BLaER1 treated with 17β-estradiol and CSF1 and Interleukin-3, amounts not matched to agents 10 nM and 100 nM (cell line): ENCODE data around the gene RASA1.
"Not testable (repeated sequence)": the region's sequence is repeated elsewhere in the genome, so short reads cannot be mapped to it uniquely, and the experiment has no call there.

Experiments
- H3K27ac ChIP-seq, 11 experiments: shearing (Covaris generic); formaldehyde crosslinking; 2 replicates each; pipeline ENCODE4 v1.8.1; 2022
- H3K27me3 ChIP-seq, 11 experiments: shearing (Covaris generic); formaldehyde crosslinking; 2 replicates each; pipeline ENCODE4 v1.8.1; 2022
- H3K36me3 ChIP-seq, 11 experiments: shearing (Covaris generic); formaldehyde crosslinking; 2 replicates each; pipeline ENCODE4 v1.8.1; 2022
- H3K4me1 ChIP-seq, 10 experiments: shearing (Covaris generic); formaldehyde crosslinking; 2 replicates each; pipeline ENCODE4 v1.8.1; 2022
- H3K4me2 ChIP-seq, 11 experiments: shearing (Covaris generic); formaldehyde crosslinking; 2 replicates each; pipeline ENCODE4 v1.8.1; 2022
- H3K4me3 ChIP-seq, 10 experiments: shearing (Covaris generic); formaldehyde crosslinking; 2 replicates each; pipeline ENCODE4 v1.8.1; 2022
- H3K9ac ChIP-seq, 11 experiments: shearing (Covaris generic); formaldehyde crosslinking; 2 replicates each; pipeline ENCODE4 v1.8.1; 2022
- H3K9me3 ChIP-seq, 11 experiments: shearing (Covaris generic); formaldehyde crosslinking; replicated peaks in 1 of 11; 2 replicates each; pipeline ENCODE4 v1.8.1; 2022
- H4K20me1 ChIP-seq, 11 experiments: shearing (Covaris generic); formaldehyde crosslinking; 2 replicates each; pipeline ENCODE4 v1.8.1; 2022
- Cebpa-rat ChIP-seq, 11 experiments: shearing (Covaris generic); IDR thresholded peaks; 2 replicates each; pipeline ENCODE4 v1.8.1; 2022

RASA1 gene

GRCh38 chr5:87302061-87302460 is 34.4 kb downstream of the RASA1 start:
- Histone ChIP-seq H3K9ac (no peak overlapping the region), H3K27ac (no peak overlapping the region), H3K27me3 (no peaks in the 10 kb centered on the region), H3K9me3 (peaks cover 11 to 28% (median 21%) of the 10 kb centered on the region in 11 experiments; a peak in 20 of 22 replicates), H3K4me2 (no peak overlapping the region), H3K4me1 (peaks cover 13 to 59% (median 22%) of the 10 kb centered on the region in 10 experiments), H4K20me1 (peaks cover 5 to 91% (median 38%) of the 10 kb centered on the region in 11 experiments; a peak in 18 of 22 replicates), H3K36me3 (peaks cover 30 to 46% (median 38%) of the 10 kb centered on the region in 11 experiments), H3K4me3 (no peak overlapping the region)
- TF ChIP-seq Cebpa-rat (IDR thresholded peaks at IDR 0.05), result no peak

GRCh38 chr5:87303324-87303723 is 35.6 kb downstream of the RASA1 start:
- H3K36me3 ChIP-seq, result peaks cover 31 to 51% (median 40%) of the 10 kb centered on the region in 11 experiments
- H3K9ac ChIP-seq, result no peak overlapping the region
- TF ChIP-seq Cebpa-rat (IDR thresholded peaks at IDR 0.05), result no peak
- peaks cover 11 to 25% (median 19%) of the 10 kb centered on the region in 11 experiments; a peak in 20 of 22 replicates for H3K9me3 ChIP-seq
- no peaks in the 10 kb centered on the region for H3K27me3 ChIP-seq
- H3K27ac ChIP-seq, result no peak overlapping the region
- H4K20me1 ChIP-seq, result peaks cover 5 to 91% (median 30%) of the 10 kb centered on the region in 11 experiments; a peak in 18 of 22 replicates
- H3K4me3 ChIP-seq, result no peak overlapping the region
- H3K4me2 ChIP-seq, result no peak overlapping the region
- peaks cover 4 to 59% (median 17%) of the 10 kb centered on the region in 10 experiments for H3K4me1 ChIP-seq

GRCh38 chr5:87306090-87306489 is 38.4 kb downstream of the RASA1 start:
- Histone ChIP-seq H4K20me1 (peaks cover 0 to 90% (median 11%) of the 10 kb centered on the region in 11 experiments; a peak in 8 of 22 replicates), H3K9me3 (peaks cover 11 to 25% (median 19%) of the 10 kb centered on the region in 11 experiments; a peak in 20 of 22 replicates), H3K36me3 (peaks cover 31 to 54% (median 37%) of the 10 kb centered on the region in 11 experiments), H3K4me1 (peaks cover 0 to 40% (median 7%) of the 10 kb centered on the region in 10 experiments; a peak in 10 of 20 replicates)
- H3K4me2 ChIP-seq, H3K4me3 ChIP-seq, H3K27me3 ChIP-seq, H3K27ac ChIP-seq, H3K9ac ChIP-seq: not testable (repeated sequence)

GRCh38 chr5:87307796-87308423 is 40.2 kb downstream of the RASA1 start:
- Histone ChIP-seq H3K4me2 (peak overlapping the region in 2 of 11 experiments; percentile 23 to 38; a peak in 4 of 22 replicates), H3K4me1 (peaks cover 0 to 42% (median 7%) of the 10 kb centered on the region in 10 experiments; a peak in 9 of 20 replicates), H3K4me3 (no peak overlapping the region), H3K27me3 (no peaks in the 10 kb centered on the region), H3K27ac (no peak overlapping the region), H3K9ac (no peak overlapping the region), H3K9me3 (peaks cover 11 to 25% (median 19%) of the 10 kb centered on the region in 11 experiments; a peak in 20 of 22 replicates), H4K20me1 (peaks cover 0 to 90% (median 10%) of the 10 kb centered on the region in 11 experiments; a peak in 13 of 22 replicates), H3K36me3 (peaks cover 31 to 50% (median 38%) of the 10 kb centered on the region in 11 experiments)
- no peak for TF ChIP-seq Cebpa-rat (IDR thresholded peaks at IDR 0.05)

- H3K36me3 ChIP-seq, result peaks cover 2 to 19% (median 9%) of the 10 kb centered on the region in 11 experiments; a peak in 17 of 22 replicates
- TF ChIP-seq Cebpa-rat (IDR thresholded peaks at IDR 0.05), result no peak
- no peak overlapping the region for H3K4me3 ChIP-seq
- H3K4me1 ChIP-seq, result peaks cover 0 to 61% (median 8%) of the 10 kb centered on the region in 10 experiments; a peak in 14 of 20 replicates
- H3K4me2 ChIP-seq, result no peak overlapping the region
- H4K20me1 ChIP-seq, result peaks cover 3 to 98% (median 14%) of the 10 kb centered on the region in 11 experiments; a peak in 14 of 22 replicates
- H3K9me3 ChIP-seq, result peaks cover 0 to 7% (median 1%) of the 10 kb centered on the region in 11 experiments; a peak in 7 of 22 replicates
- no peaks in the 10 kb centered on the region for H3K27me3 ChIP-seq
- no peak overlapping the region for H3K27ac ChIP-seq
- H3K9ac ChIP-seq, result no peak overlapping the region
Observed at GRCh38 chr5:87311405-87312279, 44.0 kb downstream of the RASA1 start.

- Histone ChIP-seq H3K36me3 (peaks cover 8 to 23% (median 19%) of the 10 kb centered on the region in 11 experiments), H3K4me1 (peaks cover 0 to 48% (median 2%) of the 10 kb centered on the region in 10 experiments; a peak in 10 of 20 replicates), H3K27me3 (no peaks in the 10 kb centered on the region), H4K20me1 (peaks cover 3 to 89% (median 16%) of the 10 kb centered on the region in 11 experiments; a peak in 14 of 22 replicates), H3K9me3 (peaks cover 7 to 19% (median 14%) of the 10 kb centered on the region in 11 experiments), H3K4me3 (no peak overlapping the region), H3K9ac (no peak overlapping the region), H3K4me2 (peak overlapping the region in 3 of 11 experiments; percentile 0 to 18 (median 8); a peak in 2 of 22 replicates), H3K27ac (no peak overlapping the region)
- TF ChIP-seq Cebpa-rat (IDR thresholded peaks at IDR 0.05), result no peak
Observed at GRCh38 chr5:87313216-87313615, 45.5 kb downstream of the RASA1 start.

- H3K4me1 ChIP-seq, result peaks cover 0 to 52% (median 2%) of the 10 kb centered on the region in 10 experiments; a peak in 9 of 20 replicates
- no peaks in the 10 kb centered on the region for H3K27me3 ChIP-seq
- peaks cover 23 to 39% (median 36%) of the 10 kb centered on the region in 11 experiments for H3K9me3 ChIP-seq
- no peak overlapping the region for H3K9ac ChIP-seq
- H3K36me3 ChIP-seq, result peaks cover 36 to 66% (median 46%) of the 10 kb centered on the region in 11 experiments
- TF ChIP-seq Cebpa-rat (IDR thresholded peaks at IDR 0.05), result no peak
- H3K4me3 ChIP-seq, result 0 out of 20 replicates have a peak overlapping the region, but pooled peaks of 1 of the 10 experiments have one; percentile 5
- peaks cover 0 to 89% (median 39%) of the 10 kb centered on the region in 11 experiments; a peak in 16 of 22 replicates for H4K20me1 ChIP-seq
- H3K27ac ChIP-seq, result no peak overlapping the region
- H3K4me2 ChIP-seq, result peak overlapping the region in 1 of 11 experiments; percentile 13; a peak in 1 of 22 replicates
Observed at GRCh38 chr5:87319469-87319868, 51.8 kb downstream of the RASA1 start.

GRCh38 chr5:87321605-87322004 is 53.9 kb downstream of the RASA1 start:
- H3K9ac ChIP-seq, result no peak overlapping the region
- no peak overlapping the region for H3K4me3 ChIP-seq
- no peak overlapping the region for H3K27ac ChIP-seq
- peaks cover 36 to 73% (median 50%) of the 10 kb centered on the region in 11 experiments for H3K36me3 ChIP-seq
- peaks cover 0 to 40% (median 0%) of the 10 kb centered on the region in 10 experiments; a peak in 8 of 20 replicates for H3K4me1 ChIP-seq
- 0 out of 22 replicates have a peak overlapping the region, but pooled peaks of 1 of the 11 experiments have one; percentile 3 for H3K4me2 ChIP-seq
- H4K20me1 ChIP-seq, result peaks cover 3 to 89% (median 56%) of the 10 kb centered on the region in 11 experiments; a peak in 18 of 22 replicates
- no peaks in the 10 kb centered on the region for H3K27me3 ChIP-seq
- TF ChIP-seq Cebpa-rat (IDR thresholded peaks at IDR 0.05), result no peak
- peaks cover 23 to 39% (median 34%) of the 10 kb centered on the region in 11 experiments for H3K9me3 ChIP-seq
